ENCODE measurements around the gene JAKMIP1.

DNA sequence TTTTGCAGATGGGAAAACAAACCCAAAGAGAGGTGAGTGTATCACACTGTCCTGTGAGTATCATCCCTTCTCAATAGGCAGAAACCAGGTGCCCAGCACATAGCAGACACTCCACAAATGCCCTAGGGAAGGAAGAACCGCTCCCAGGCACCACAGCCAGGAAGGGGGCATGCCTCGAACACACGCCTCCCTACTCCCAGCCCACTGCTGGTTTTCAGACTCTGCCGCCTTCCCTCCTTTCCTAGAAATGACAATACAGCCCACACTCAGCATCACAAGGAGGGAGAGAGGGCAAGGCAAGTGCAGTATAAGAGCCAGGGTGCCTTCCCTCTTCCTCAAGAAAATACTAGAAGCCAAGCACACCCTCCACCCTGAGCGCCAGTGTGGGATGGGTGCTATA lies 16.2 kb downstream of the JAKMIP1 start:
- TF ChIP-seq, protein P1, sequence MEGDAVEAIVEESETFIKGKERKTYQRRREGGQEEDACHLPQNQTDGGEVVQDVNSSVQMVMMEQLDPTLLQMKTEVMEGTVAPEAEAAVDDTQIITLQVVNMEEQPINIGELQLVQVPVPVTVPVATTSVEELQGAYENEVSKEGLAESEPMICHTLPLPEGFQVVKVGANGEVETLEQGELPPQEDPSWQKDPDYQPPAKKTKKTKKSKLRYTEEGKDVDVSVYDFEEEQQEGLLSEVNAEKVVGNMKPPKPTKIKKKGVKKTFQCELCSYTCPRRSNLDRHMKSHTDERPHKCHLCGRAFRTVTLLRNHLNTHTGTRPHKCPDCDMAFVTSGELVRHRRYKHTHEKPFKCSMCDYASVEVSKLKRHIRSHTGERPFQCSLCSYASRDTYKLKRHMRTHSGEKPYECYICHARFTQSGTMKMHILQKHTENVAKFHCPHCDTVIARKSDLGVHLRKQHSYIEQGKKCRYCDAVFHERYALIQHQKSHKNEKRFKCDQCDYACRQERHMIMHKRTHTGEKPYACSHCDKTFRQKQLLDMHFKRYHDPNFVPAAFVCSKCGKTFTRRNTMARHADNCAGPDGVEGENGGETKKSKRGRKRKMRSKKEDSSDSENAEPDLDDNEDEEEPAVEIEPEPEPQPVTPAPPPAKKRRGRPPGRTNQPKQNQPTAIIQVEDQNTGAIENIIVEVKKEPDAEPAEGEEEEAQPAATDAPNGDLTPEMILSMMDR (IDR thresholded peaks at IDR 0.05), result no peak
- no peak for TF ChIP-seq POLR2A (IDR thresholded peaks at IDR 0.05)

Data from esophagus squamous epithelium (tissue), 4 donors.